NCI-H2107 (cell line): ENCODE results near the gene TENM4.

ENCODE experiments used
- DNase-seq: peaks from one replicate; lab custom pipeline; 2025; lab: John Stamatoyannopoulos, UW

The TENM4 gene

GRCh38 chr11:79174045-79175008 lies 266.5 kb downstream of the TENM4 start:
- DNase-seq: no peak

- DNase-seq: no peak
Observed at GRCh38 chr11:79173615-79174014, 267.2 kb downstream of the TENM4 start.

- DNase-seq: no peak
Observed at GRCh38 chr11:79170321-79170720, 270.5 kb downstream of the TENM4 start.

- DNase-seq: no peak
Observed at GRCh38 chr11:79168530-79169110, 272.2 kb downstream of the TENM4 start.

- no peak for DNase-seq
Observed at GRCh38 chr11:79167510-79168188, 273.2 kb downstream of the TENM4 start.

GRCh38 chr11:79165908-79166307 lies 274.9 kb downstream of the TENM4 start:
- no peak for DNase-seq

- no peak for DNase-seq
Observed at GRCh38 chr11:79160791-79161403, 279.9 kb downstream of the TENM4 start.

GRCh38 chr11:79159657-79160450 lies 281.0 kb downstream of the TENM4 start:
- DNase-seq: no peak

- no peak for DNase-seq
Observed at GRCh38 chr11:79157738-79158137, 283.1 kb downstream of the TENM4 start.

GRCh38 chr11:79156031-79156430 lies 284.8 kb downstream of the TENM4 start:
- DNase-seq: no peak

- DNase-seq: no peak
Observed at GRCh38 chr11:79155237-79155636, 285.6 kb downstream of the TENM4 start.

GRCh38 chr11:79152511-79152910 lies 288.3 kb downstream of the TENM4 start:
- DNase-seq: no peak

GRCh38 chr11:79151396-79151795 lies 289.4 kb downstream of the TENM4 start:
- no peak for DNase-seq

GRCh38 chr11:79150966-79151365 lies 289.9 kb downstream of the TENM4 start:
- no peak for DNase-seq

- DNase-seq: no peak
Observed at GRCh38 chr11:79150320-79150719, 290.5 kb downstream of the TENM4 start.

- DNase-seq: no peak
Observed at GRCh38 chr11:79147731-79148130, 293.1 kb downstream of the TENM4 start.

GRCh38 chr11:79147011-79147410 lies 293.8 kb downstream of the TENM4 start:
- DNase-seq: no peak

GRCh38 chr11:79139900-79140299 lies 300.9 kb downstream of the TENM4 start:
- DNase-seq: no peak

- DNase-seq: no peak
Observed at GRCh38 chr11:79129702-79130101, 311.1 kb downstream of the TENM4 start.

- DNase-seq: no peak
Observed at GRCh38 chr11:79128291-79128690, 312.5 kb downstream of the TENM4 start.

GRCh38 chr11:79122759-79123158 lies 318.1 kb downstream of the TENM4 start:
- DNase-seq: no peak

GRCh38 chr11:79121351-79121750 lies 319.5 kb downstream of the TENM4 start:
- no peak for DNase-seq
